GM12875 (cell line): ENCODE data around the gene NEIL3.
"Not testable (repeated sequence)": the region's sequence is repeated elsewhere in the genome, so short reads cannot be mapped to it uniquely, and the experiment has no call there.

ENCODE experiments used
- H3K4me3 ChIP-seq: one replicate; pipeline ENCODE4 v1.5.1; 2011; ENCODE audit warnings: low read depth, low read length, control low read depth
- TF ChIP-seq, protein P1 (sequence below): IDR thresholded peaks from 2 replicates; pipeline ENCODE4 v1.5.1; 2011; ENCODE audit warnings: low read depth, mild to moderate bottlenecking, control low read depth, inconsistent platforms, low read length, moderate library complexity, borderline replicate concordance; ENCODE audit not compliant: insufficient read depth

Gene NEIL3

DNA sequence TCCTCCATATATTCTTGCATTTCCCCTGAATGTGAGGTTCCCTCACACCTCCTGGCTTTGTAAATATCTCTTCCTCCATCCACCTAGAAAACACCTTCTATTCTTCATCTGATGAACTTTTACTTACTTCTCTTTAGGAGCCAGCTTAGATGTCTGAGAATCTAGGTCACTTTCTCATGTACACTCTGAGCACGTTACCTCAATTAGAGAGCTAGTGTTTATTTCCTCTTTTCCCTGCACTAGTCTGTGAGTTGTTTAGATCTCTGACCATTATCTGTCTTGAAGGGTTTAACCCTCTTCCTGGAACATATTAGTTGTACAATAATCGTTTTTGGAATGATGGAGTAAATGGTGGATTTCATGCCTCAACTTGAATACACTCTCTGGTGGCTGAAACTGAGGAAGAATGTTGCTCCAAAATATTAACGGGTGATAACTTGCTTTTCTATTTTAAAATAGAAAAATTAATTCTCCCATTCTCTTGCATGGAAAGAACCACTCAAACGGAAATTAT lies 8.5 kb upstream of the NEIL3 start:
- no peak overlapping the region for H3K4me3 ChIP-seq
- TF ChIP-seq, protein P1, sequence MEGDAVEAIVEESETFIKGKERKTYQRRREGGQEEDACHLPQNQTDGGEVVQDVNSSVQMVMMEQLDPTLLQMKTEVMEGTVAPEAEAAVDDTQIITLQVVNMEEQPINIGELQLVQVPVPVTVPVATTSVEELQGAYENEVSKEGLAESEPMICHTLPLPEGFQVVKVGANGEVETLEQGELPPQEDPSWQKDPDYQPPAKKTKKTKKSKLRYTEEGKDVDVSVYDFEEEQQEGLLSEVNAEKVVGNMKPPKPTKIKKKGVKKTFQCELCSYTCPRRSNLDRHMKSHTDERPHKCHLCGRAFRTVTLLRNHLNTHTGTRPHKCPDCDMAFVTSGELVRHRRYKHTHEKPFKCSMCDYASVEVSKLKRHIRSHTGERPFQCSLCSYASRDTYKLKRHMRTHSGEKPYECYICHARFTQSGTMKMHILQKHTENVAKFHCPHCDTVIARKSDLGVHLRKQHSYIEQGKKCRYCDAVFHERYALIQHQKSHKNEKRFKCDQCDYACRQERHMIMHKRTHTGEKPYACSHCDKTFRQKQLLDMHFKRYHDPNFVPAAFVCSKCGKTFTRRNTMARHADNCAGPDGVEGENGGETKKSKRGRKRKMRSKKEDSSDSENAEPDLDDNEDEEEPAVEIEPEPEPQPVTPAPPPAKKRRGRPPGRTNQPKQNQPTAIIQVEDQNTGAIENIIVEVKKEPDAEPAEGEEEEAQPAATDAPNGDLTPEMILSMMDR = no peak

DNA sequence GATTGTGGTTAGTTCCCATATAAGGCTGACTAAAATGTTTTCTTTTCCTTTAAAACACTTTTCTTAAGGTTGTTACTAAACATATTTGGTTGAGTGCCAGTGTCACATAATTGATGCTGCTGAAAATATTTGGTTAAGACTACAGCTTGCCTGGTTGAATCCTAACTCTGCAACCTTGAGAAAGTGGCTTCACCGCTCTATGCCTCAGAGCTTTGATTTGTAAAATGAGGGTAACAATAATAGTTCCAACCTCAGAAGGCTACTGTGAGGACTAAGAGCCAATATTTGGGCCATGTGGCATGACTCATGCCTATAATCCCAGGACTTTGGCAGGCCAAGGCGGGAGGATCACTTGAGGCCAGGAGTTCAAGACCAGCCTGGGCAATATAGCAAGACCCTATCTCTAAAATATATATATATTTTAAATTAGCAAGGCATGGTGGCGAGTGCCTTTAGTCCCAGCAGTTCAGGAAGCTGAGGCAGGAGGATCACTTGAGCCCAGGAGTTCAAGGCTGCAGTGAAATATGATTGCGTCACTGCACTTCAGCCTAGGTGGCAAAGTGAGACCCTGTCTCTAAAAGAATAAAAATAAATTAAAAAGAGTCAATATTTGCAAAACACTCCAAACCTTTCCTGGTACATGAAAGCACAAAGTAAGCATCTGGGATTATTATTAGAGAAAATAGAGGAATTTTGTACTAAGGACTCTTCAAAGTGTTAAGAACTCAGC lies 7.1 kb upstream of the NEIL3 start:
- TF ChIP-seq, protein P1 = no peak
- no peak overlapping the region for H3K4me3 ChIP-seq

DNA sequence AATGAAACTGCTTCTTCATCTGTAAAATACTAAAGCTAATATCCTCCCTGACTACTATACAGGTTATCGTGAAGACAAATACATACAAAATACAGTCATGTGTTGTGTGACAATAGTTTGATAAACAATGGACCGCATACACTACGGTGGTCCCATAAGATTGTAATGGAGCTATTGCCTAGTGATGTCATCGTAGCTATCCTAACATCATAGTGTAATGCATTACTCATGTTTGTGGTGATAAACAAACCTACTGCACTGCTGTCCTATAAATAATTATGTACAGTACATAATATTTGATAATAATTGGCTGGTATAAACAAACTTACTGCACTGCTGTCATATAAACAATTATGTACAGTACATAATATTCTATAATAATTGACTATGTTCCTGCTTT lies 5.6 kb upstream of the NEIL3 start:
- H3K4me3 ChIP-seq = no peak overlapping the region

DNA sequence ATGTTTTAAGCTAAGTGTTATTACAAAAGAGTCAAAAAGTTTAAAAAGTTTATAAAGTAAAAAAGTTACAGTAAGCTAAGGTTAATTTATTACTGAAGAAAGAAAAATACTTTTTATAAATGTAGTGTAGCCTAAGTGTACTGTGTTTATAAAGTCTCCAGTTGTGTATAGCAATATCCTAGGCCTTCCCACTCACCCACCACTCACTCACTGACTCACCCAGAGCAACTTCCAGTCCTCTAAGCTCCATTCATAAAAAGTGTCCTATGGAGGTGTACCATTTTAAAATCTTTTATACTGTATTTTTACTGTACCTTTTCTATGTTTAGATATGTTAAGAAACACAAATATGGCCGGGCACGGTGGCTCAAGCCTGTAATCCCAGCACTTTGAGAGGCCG lies 4.8 kb upstream of the NEIL3 start:
- H3K4me3 ChIP-seq = not testable (repeated sequence)

More for the DNA sequence above, 5.6 kb upstream of the NEIL3 start:
- TF ChIP-seq, protein P1 = no peak

DNA sequence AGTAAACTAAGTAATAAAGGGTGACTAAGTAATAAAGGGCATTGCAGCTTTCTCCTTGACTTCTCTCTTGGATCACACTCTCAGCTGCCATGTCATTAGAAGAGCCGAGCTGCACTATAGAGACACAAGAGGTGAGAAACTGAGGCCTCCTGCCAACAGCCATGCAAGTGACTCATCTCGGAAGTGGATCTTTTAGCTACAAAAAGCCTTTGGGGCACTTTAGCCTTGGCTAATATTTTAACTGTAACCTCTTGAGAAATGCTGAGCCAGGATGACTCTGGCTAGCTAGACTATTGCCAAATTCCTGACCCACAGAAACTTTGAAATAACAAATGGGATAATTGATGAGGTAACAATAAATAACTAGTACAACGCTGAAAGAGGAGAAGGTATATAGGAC lies 1.5 kb upstream of the NEIL3 start:
- TF ChIP-seq, protein P1 = no peak
- H3K4me3 ChIP-seq = no peak overlapping the region

DNA sequence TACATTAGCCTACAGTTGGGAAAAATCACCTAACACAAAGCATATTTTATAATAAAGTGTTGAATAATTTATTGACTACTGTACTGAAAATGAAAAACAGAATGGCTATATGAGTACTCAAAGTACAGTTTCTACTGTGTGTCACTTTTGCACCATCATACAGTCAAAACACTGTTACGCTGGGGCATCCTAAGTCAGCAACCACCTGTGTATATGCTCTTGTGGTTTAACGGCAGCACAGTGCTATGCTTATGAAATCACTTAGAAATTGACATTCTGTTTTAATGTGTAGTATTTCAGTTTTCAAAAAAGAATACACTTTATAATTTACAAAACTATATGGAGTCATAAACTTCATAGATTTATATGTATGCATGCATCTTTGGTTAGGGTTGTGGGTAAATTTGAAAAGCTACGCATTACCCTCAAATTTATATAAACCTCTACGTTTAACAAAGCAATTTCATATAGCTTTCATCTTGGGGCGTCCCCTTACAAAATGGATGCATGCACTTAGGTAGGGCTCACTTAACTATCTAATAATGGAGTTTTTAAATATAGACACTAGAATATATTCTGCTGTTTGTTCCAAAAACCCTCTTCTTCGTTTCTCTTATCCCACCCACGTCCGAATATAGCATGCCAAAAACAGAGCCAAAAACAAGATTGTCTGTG lies 690 bp upstream of the NEIL3 start:
- H3K4me3 ChIP-seq = no peak overlapping the region

DNA sequence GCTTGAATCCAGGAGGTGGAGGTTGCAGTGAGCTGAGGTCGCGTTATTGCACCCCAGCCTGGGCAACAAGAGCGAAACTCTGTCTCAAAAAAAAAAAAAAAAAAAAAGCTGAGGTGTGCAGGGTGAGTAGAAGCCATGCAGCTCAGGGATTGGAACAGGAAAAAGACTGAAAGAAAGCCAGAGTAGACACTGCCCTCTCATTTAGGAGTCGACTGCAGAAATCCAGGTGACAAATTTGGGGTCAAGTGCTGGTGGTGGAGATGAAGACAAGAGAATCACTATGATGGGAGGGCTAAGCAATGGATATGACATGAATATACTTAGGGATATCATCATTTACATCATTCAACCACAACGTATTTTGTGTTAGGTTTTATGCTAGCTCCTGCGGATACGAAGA lies 1.9 kb downstream of the NEIL3 start:
- TF ChIP-seq, protein P1 = no peak
- H3K4me3 ChIP-seq = no peak overlapping the region

More for the DNA sequence above, 690 bp upstream of the NEIL3 start:
- TF ChIP-seq, protein P1 = no peak
